DMS79 (cell line): ENCODE data around the gene DAPK3.
"Not testable (repeated sequence)": the region's sequence is repeated elsewhere in the genome, so short reads cannot be mapped to it uniquely, and the experiment has no call there.

ENCODE experiments used
- DNase-seq: peaks from one replicate; lab custom pipeline; 2025; lab: John Stamatoyannopoulos, UW

The DAPK3 gene

DNA sequence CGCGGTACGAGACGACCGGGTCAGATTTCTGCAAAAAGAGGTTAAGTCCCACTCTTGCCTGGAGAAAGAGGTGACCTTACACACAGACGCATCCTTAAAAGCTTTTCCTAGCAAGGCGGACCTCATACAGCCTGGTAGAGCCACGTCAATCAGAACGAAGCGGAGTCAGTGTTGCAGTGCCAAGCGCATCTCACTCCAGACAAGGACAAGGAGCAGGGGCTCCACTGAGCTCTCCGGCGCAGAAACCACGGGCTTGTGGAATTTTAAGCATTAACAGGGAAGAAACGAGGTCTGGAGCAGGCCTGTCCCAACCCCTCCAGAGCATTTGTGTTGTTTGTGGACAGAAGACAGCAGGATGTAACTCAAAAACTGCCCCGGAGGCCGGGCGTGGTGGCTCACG, 7.2 kb upstream of the DAPK3 start:
- DNase-seq, result no peak

DNA sequence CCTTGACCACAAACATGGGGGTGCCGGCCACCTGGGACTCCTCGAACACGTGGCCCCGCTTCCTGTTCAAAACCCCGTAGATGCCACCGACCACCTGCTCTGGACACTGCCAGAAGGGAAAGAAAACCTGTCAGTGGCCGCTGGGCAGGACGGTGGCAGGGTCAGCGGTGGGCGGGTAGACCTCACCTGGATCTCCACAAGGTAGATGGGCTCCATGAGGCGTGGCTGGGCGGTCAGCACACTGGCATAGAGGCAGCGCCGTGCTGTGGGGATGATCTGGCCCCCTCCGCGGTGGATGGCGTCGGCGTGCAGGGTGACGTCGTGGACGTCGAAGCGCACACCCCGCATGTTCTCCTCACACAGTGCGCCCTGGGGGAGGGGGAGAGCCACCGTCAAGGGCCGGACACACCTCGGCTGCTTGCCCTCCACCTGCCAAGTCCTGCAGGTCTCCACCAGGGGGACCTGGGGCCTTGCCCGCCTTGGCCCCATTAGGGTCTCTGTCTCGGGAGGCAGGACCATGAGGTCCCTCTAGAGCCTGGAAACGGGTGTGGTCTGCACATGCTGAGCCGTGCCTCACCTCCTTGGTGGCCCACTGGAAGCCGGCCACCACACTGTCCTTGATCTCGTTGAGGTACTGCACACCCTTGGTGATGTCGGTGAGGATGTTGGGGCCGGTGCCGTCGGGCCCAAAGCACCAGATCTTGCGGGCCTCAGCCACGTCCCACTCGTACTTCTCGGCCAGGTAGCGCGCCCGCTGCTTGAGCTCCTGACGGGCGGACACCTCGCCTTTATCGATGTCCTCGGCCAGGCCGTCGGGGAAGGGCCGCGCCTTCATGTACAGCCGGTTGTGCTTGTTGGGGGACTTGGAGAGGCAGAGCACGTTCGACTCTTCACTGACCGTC, 6.6 kb upstream of the DAPK3 start:
- DNase-seq, result no peak

DNA sequence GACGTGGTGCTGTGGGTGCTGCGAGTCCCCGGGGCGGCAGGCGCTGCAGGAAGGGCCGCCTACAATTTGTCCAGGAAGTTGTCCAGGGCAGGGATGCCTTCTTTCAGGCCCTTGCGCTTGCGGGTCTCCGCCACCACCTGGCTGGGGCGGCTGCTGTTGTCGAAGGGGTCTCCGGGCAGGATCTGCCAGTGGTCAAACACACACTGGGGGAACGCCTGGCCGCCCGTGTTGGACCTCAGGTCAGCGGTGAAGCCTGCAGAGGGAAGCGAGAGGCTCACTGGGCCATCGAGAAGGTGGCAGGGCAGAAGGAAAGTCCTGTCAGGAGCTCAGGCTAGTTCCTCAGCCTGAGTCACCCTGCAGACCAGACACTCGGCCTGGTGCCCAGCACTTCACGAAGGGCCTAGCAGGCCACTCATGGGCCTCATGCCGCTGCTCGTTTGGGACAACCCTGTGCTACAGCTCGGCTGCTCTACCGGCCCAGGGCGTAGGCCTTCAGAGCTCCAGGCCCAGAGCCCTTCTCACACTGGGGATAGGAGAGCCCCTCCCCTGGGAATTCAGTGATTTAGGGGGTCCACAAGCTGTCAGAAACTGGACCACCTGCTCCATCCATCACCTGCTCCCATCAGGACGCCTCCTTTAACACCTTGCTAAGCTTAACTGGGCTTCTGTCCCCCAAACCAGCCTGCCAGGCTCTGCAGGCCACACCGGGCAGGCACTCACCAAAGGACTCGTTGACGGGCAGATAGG, 5.8 kb upstream of the DAPK3 start:
- no peak for DNase-seq

DNA sequence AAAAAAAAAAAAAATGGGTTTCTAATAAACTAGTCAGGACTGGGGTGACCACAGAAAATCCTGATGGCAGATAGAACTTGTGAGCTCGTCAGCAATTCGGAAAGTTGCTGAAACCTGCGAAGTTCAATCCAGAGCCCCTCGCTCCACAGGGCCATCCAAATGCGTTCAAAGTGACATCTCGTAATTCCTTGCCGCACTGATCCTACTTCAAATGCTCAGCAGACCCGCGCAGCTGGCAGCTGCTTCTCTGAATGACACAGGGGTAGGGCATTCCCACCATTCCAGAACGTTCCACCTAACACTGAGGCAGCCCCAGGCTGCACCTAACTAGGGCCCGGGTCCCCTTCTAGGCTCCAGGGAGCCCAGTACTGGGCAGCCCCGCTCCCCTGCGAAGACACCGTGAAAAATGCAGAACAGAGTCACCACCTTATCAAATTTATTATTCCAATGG, 4.8 kb upstream of the DAPK3 start:
- no peak for DNase-seq

DNA sequence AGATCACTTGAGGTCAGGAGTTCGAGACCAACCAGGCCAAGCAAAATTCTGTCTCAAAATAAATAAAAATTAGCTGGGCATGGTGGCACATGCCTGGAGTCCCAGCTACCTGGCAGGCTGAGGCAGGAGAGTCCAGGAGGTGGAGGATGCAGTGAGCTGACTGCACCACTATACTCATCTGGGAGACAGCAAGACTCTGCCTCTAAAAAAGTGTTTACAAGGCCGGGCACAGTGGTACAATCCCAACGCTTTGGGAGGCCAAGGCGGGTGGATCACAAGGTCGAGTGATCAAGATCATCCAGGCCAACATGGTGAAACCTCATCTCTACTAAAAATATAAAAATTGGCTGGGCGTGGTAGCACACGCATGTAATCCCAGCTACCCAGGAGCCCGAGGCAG, 4.2 kb upstream of the DAPK3 start:
- no peak for DNase-seq

DNA sequence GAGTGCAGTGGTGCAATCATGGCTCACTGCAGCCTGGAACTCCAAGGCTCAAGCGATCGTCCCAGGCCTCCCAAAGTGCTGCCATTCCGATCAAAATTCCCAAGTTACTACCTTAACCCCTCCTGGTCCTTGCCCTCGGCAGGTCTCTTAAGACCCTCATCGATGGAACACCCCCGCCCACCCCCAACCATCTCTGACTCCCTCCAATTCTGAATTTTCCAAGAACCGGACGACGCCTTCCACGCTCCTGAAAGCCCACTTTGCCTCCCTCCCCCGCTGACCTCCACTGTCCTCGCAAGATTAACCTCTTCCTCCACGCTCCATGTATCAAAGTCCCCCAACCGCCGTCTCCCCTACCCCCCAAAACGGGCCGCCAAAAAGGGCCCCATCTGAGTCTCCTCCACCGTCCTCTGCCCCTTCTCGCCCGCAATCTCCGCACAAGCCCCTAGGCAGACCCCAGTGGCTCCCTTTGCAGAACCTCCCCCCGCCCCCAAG, 539 bp downstream of the DAPK3 start:
- no peak for DNase-seq

DNA sequence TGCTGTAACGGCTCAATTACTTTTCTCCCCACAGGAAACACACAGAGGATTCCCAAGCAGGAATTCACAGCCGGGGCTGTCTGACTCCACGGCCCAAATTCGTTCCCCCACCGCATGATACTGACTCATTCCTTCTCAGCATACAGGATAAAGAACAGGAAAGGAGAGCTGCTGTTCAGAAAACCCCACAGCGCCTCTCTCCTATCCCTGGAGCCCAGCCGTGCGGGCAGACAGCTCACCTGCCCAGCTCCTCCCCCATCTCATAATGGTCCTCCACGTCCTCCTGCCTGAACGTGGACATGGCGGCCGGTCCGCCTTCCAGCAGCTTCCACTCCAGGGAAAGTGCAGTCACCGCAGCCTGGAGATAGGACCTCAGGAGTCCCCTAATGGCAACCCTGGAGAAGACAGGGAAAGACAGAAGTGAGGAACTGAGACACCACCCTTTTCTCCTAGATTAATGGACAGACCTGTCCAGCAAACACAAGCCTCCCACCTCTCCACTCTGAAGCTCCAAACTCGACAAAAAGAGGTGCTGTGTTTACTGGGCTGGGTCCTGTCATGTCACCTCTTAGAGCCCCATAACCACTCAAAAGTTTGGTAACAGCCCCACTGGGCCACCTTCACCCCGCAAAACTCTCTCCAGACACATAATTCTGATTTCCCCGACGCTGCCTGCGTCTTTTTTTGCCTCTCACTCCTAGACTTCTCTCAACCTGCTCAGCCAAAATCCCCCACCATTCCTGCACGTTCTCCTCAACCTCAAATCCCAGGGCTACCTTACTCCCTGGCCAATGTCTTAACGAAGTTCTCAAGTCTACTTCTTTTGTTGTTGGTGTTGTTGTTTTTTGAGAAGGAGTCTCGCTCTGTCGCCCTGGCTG, 1.2 kb downstream of the DAPK3 start:
- DNase-seq, result no peak

DNA sequence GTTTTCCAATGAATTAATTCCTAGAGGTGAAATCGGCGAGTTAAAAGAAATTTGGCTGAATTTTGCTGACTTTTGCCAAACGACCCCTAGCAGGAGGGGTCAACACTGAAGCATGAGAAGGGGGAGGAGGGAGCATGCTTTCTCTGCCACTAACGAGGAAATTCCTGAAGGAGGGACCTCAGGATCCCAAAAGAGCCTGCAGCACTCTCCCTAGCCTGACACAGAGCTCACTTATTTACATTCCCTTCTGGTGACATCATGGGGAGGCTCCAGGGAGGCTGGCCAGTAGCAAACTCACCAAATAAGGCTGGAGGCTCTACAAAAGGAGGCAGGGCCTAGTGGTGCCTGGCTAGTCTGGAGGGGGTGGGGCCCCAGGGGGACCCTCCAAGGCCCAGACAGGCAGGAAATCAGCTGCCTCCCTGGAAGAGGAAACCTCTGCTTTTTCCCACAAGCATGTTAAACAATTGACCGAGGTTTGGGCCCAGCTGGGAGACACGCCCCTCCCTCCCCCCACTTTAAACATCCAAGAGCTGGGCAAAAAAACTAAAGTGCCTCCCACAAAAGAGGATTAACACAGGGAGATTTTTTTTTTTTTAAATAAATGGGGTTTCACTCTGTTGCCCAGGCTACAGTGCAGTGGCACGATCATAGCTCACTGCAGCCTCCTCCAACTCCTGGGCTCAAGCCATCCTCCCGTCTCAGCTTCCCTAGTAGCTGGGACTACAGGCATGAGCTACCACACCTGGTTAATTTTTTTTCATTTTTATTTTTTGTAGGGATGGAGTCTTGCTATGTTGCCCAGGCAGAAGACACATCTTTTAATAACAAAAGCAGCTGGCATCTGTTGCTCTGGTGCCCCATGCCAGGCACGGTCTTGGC, 2.1 kb downstream of the DAPK3 start:
- DNase-seq, result no peak

DNA sequence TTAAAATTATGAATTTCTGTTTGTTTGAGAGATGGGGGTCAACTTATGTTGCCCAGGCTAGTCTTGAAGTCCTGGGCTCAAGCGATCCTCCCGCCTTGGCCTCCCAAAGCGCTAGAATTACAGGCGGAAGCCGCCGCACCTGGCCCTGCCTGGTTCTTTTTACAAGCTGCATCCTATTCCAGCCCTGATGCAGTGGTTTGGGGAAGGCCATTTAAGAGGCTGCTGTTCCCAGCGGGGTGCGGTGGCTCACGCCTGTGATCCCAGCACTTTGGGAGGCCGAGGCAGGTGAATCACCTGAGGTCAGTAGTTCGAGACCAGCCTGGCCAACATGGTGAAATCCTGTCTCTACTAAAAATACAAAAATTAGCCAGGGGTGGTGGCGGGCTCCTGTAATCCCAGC, 2.9 kb downstream of the DAPK3 start:
- DNase-seq, result not testable (repeated sequence)

DNA sequence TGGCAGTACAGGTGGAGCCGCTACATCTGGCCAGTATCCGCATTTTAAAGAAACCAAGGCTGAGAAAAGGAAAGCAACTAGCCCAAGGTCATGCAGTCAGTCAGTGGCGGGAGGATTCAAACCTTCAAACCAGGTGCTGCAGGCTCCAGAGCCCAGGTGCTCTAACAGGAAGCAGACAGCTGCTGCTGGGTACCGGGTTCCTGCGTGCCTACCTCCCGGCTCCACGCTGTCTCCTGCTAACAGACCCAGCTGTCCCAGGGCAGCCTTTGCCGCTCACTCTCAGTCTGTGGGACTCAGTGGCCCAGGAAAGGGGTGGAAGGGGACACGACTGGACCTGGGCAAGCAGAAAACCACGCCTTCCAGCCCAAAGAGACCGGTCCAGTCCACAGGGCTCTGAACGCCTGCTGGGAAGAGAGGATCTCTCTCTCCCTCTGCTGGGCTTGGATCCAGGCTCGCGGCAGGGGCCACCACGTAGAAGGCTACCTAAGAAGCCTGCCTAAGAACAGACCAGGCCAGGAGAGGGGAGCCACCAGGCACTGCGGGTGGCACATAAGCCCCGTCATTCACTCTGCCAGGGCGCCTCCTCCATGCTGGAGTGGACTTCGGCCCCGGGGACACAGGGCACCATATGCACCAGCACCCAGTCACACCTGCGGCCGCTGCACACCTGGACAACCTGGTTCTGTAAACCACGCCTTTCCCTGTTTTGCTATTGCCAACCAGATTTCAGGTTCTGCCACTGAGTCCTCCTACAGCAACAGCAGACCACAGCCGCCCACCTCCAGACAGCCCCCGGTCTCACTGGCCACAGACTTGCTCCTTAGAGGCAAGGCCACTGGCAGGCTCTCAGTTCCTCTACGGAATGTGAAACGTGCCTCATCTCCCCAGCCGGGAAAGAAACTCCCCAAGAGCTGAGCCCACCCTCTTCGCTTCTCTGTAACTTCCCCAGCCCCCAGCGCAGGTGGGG, 4.6 kb downstream of the DAPK3 start:
- no peak for DNase-seq

DNA sequence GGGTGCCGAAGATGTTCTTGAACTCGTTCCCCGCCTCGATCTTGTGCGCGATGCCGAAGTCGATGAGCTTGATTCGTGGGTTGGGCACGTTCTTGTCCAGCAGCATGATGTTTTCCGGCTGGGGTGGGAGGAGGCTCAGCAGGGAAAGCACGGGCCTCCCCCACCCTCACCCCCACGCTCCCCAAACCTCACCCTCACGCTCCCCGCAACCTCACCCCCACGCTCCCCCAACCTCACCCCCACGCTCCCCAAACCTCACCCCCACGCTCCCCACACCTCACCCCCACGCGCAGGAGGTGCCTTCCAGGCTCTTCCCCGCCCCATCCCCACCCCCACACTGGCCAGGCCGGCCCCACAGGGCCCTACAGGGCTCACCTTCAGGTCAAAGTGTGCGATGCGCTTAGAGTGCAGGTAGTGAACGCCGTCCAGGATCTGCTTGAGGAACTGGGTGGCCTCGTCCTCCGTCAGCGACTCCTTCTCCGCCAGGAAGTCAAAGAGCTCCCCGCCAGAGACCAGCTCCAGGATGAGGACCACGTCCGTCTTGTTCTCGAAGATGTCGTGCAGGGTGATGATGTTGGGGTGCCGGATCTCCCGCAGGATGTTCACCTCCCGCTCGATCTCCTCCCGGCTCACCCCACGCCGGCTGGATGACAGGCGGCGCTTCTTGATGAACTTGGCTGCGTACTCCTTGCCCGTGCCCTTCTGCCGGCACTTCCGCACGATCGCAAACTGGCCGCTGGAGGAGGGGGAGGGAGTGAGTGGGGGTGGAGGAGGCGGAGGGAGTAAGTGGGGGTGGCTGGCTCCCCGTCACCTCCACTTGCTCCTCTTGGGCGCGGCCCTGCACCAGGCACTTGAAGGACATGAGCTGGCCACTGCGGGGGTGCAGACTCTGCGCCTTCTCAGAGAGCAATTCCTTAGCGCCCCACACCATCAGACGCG, 6.4 kb downstream of the DAPK3 start:
- no peak for DNase-seq

DNA sequence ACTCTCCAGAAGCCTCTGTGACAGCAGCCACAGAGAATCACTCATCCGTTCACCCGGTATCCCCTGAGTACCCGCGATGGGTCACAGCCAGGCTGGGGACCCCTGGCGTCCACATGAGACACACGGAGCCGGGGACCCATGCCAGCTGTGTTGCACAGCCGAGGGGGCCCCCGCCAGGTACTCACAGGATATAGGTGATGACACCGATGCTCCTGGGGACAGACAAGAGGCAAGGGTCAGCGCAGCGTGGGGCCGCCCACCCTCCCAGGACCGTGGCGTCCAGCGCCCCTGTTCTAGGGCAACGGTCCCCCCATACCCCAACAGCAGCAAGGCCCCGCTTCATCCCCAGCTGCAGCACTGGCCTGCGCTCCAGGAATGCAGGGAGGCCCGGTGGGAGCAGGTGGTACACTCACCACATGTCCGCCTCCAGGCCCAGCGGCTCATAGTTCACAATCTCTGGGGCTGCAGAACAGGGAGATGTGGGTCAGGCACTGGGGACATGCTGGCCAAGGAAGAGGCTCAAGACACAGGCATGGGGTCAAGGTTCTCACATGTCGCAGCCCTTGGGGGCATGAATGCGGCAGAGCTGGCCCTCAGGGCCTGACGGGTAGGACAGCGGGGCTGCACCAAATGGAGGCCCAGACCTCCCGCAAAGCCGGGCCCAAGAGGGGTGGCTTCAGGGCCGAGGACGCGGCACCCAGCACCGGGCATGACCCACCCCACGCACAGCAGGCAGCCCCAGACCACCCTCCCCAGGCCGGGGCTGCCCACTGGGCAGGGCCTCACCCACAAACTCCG, 7.2 kb downstream of the DAPK3 start:
- DNase-seq, result no peak

DNA sequence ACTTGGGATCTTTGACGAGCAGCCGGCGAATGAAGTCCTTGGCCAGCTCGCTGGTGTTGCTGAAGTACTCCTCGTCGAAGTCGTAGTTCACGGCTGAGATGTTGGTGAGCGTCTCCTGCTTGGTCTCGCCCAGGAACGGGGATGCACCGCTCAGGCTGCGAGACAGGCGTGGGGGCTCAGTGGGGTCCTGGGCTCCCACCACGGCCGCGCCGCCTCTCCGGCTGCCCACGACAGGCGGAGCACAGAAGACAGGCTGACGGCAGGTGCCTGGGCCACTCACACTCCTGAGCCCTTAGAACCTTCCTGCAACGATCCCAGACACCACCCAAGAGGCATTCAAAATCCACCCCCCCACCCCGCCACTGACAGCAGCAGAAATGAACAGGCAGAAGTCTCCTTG, 9.9 kb downstream of the DAPK3 start:
- no peak for DNase-seq

DNA sequence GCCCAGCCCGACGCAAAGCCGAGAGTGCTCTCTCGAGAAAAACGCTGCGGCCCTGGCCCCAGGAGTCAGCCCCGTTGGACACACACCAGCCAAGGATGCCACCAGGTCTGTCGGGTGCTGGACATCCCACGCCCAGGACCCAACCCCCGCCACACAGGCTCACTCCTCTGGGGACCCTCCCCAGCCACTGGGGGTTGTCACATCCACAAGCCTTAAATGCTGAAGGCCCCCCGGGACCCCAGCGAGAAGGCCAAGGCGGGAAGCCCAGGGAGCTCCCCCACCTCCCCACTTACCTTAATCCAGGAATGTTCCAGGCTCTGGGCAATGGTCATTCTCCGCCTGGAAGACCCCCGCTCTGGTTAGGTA, 11.2 kb downstream of the DAPK3 start:
- no peak for DNase-seq

DNA sequence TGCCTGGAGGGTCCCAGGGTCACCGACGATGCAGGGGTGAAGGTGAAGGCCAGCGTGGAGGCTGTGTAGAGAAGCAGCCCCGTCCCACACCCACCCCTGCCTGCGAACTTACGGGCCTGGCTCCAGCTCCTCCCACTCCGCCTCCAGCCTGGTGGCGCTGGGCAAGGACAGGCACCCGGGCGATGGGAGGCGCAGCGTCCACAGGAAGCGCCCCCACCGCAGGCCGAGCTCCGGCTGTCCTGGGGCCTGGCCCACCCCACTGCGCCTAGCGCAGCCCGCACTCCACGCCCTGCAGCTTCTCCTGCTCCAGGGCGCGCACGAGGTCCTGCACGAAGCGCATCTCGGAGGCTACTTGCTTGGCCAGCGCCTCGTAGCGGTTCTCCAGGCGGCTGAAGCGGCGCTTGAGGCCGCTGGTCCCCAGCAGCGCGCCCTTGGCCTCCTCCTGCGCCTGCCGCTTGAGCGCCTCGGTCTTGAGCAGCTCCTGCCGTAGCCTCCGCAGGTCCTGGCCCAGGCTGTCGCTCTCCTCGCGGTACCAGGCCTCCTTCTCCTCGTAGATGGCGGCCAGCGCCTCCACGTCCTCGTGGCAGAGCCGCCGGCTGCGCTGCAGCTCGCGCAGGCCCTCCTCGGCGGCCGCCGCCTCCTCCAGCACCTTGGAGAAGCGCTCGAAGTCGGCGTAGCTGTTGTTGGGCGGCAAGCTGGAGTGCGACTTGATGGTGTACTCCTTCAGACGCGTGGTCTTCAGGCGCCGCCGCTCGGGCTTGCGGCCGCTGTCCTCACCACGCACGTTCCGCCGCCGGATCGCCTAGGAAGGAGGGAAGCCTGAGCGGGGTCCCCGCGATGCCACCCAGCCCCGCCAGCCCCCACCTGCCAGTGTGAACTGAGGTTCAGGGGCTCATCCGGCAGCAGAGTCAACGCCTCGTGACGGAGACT, 11.8 kb downstream of the DAPK3 start:
- DNase-seq, result no peak

DNA sequence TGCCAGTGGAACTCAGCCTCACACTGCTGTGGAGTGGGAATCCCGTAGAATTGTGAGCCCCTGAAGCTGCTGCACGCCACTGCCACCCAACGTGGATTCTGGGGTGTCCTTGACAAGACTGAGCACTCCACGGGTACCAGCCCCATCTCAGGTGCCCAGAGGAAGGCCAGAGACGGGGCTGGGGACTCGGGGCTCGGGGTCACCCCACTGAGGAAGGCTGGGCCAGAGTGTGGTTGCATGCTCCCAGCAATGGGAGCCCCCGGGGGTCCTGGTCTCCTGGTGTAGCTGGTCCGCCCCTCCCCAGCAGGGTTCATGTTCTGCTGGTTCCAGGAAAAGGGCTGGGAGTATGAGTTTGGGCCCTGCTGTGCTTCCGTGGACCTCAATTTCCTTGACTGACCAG, 15.2 kb downstream of the DAPK3 start:
- DNase-seq, result no peak

DNA sequence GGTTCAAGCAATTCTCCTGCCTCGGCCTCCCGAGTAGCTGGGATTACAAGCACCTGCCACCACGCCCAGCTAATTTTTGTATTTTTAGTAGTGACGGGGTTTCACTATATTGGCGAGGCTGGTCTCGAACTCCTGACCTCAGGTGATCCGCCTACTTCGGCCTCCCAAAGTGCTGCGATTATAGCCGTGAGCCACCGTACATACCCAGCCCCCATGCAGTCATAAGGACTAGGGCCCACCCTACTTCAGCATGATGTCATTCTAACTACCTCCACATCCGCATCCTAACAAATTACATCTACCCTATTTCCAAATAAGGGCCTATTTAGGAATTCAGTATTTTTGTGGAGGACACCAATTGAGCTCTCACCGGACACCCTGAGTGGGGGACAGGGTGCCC, 15.6 kb downstream of the DAPK3 start:
- not testable (repeated sequence) for DNase-seq
